Stimulated activated memory B cell treated with anti-CD40 and anti-IgM and Interleukin-4, amounts not matched to agents 10 μg/mL and 1 μg/mL and 100 μg/mL, for 72 hours (primary cell): ENCODE data around the gene MAP2K5.
"Not testable (repeated sequence)": the region's sequence is repeated elsewhere in the genome, so short reads cannot be mapped to it uniquely, and the experiment has no call there.

Experiments
- ATAC-seq: fragments of 150-1000 bp; cut with Tn5 transposase; 2 replicates; pipeline ENCODE4 v1.10.0; 2021
- H3K27ac Mint-ChIP-seq: one replicate; pipeline ENCODE4 v1.8.0; 2022; ENCODE audit warnings: mild to moderate bottlenecking, mixed read lengths
- H3K27me3 Mint-ChIP-seq: one replicate; pipeline ENCODE4 v1.8.0; 2022; ENCODE audit warnings: mixed read lengths
- H3K36me3 Mint-ChIP-seq: one replicate; pipeline ENCODE4 v1.8.0; 2022; ENCODE audit warnings: mixed read lengths
- H3K4me1 Mint-ChIP-seq: one replicate; pipeline ENCODE4 v1.8.0; 2022; ENCODE audit warnings: mixed read lengths
- H3K4me3 Mint-ChIP-seq: one replicate; pipeline ENCODE4 v1.8.0; 2022; ENCODE audit warnings: mild to moderate bottlenecking, moderate library complexity, mixed read lengths
- H3K9me3 Mint-ChIP-seq: one replicate; pipeline ENCODE4 v1.8.0; 2022; ENCODE audit warnings: mixed read lengths

Gene MAP2K5

DNA sequence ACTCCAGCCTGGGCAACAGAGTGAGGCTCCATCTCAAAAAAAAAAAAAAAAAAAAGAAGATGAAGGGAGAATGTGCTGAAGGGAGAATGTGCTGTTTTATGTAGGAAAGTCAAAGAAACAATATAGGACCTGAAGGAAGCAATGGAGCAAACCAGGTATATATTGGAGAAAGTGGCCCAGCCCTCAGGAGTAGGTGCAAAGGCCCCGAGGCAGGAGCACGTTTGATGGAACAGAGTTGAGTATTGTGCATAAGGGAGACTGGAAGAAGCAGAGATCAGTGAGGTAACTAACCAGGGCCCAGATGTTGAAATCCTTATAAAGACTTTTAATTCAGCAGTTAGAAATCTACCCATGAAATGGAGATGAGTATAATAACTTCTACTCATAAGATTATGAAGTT lies 79.6 kb downstream of the MAP2K5 start:
- no peaks in the 10 kb centered on the region for H3K27me3 Mint-ChIP-seq
- H3K9me3 Mint-ChIP-seq = no peaks in the 10 kb centered on the region
- no peak overlapping the region for H3K4me3 Mint-ChIP-seq
- peaks cover 44% of the 10 kb centered on the region for H3K36me3 Mint-ChIP-seq
- H3K4me1 Mint-ChIP-seq = no peaks in the 10 kb centered on the region
- H3K27ac Mint-ChIP-seq = no peak overlapping the region
- no peak for ATAC-seq

- Mint-ChIP-seq H3K4me1 (peaks cover 21% of the 10 kb centered on the region), H3K36me3 (peaks cover 54% of the 10 kb centered on the region), H3K27ac (no peak overlapping the region), H3K4me3 (no peak overlapping the region), H3K27me3 (no peaks in the 10 kb centered on the region), H3K9me3 (peaks cover 2% of the 10 kb centered on the region)
- no peak for ATAC-seq
Observed at GRCh38 chr15:67632261-67632660, 89.8 kb downstream of the MAP2K5 start.

GRCh38 chr15:67635950-67636349 lies 93.4 kb downstream of the MAP2K5 start:
- H3K27me3 Mint-ChIP-seq, H3K9me3 Mint-ChIP-seq, H3K4me3 Mint-ChIP-seq, H3K27ac Mint-ChIP-seq, H3K4me1 Mint-ChIP-seq, ATAC-seq: not testable (repeated sequence)
- peaks cover 72% of the 10 kb centered on the region for H3K36me3 Mint-ChIP-seq

- Mint-ChIP-seq H3K27me3 (no peaks in the 10 kb centered on the region), H3K4me1 (peaks cover 8% of the 10 kb centered on the region), H3K36me3 (peaks cover 69% of the 10 kb centered on the region), H3K4me3 (no peak overlapping the region), H3K9me3 (peaks cover 2% of the 10 kb centered on the region), H3K27ac (no peak overlapping the region)
- no peak for ATAC-seq
Observed at GRCh38 chr15:67639591-67639990, 97.1 kb downstream of the MAP2K5 start.

DNA sequence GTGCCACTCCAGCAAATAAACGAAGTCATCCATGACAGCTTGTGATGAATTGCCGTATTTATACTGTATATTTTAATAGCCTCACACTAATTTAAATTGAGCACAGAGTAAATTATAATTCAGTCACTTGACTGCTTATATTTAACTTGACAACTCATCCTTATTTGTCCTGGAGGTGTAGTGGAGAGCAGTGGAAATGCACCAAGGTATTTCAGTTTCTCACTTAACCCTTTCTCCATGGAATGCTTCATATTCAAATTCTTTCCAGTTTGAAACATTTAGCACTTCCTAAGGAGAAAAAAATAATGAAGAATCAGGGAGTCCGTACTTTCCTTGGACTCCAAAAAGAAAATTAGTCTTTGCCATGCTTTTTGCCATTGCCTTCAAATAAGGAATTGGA lies 99.0 kb downstream of the MAP2K5 start:
- peaks cover 61% of the 10 kb centered on the region for H3K36me3 Mint-ChIP-seq

GRCh38 chr15:67646847-67647246 lies 104.3 kb downstream of the MAP2K5 start:
- H3K36me3 Mint-ChIP-seq = peaks cover 72% of the 10 kb centered on the region
- H3K27me3 Mint-ChIP-seq = no peaks in the 10 kb centered on the region
- no peak overlapping the region for H3K4me3 Mint-ChIP-seq
- no peaks in the 10 kb centered on the region for H3K4me1 Mint-ChIP-seq
- no peak for ATAC-seq
- H3K9me3 Mint-ChIP-seq = peaks cover 3% of the 10 kb centered on the region
- H3K27ac Mint-ChIP-seq = no peak overlapping the region

More for the DNA sequence above, 99.0 kb downstream of the MAP2K5 start:
- H3K4me3 Mint-ChIP-seq = no peak overlapping the region
- H3K4me1 Mint-ChIP-seq = peaks cover 8% of the 10 kb centered on the region
- no peaks in the 10 kb centered on the region for H3K27me3 Mint-ChIP-seq
- no peak for ATAC-seq
- H3K27ac Mint-ChIP-seq = no peak overlapping the region
- H3K9me3 Mint-ChIP-seq = no peaks in the 10 kb centered on the region

- peaks cover 89% of the 10 kb centered on the region for H3K36me3 Mint-ChIP-seq
- no peaks in the 10 kb centered on the region for H3K27me3 Mint-ChIP-seq
- H3K9me3 Mint-ChIP-seq = peaks cover 13% of the 10 kb centered on the region
- no peaks in the 10 kb centered on the region for H3K4me1 Mint-ChIP-seq
- H3K27ac Mint-ChIP-seq = no peak overlapping the region
- no peak for ATAC-seq
- no peak overlapping the region for H3K4me3 Mint-ChIP-seq
Observed at GRCh38 chr15:67652586-67652985, 110.1 kb downstream of the MAP2K5 start.

GRCh38 chr15:67660446-67660845 lies 117.9 kb downstream of the MAP2K5 start:
- peaks cover 66% of the 10 kb centered on the region for H3K36me3 Mint-ChIP-seq
- no peak for ATAC-seq
- no peaks in the 10 kb centered on the region for H3K27me3 Mint-ChIP-seq
- H3K4me1 Mint-ChIP-seq = peaks cover 5% of the 10 kb centered on the region
- H3K27ac Mint-ChIP-seq = no peak overlapping the region
- peaks cover 5% of the 10 kb centered on the region for H3K9me3 Mint-ChIP-seq
- no peak overlapping the region for H3K4me3 Mint-ChIP-seq

- Mint-ChIP-seq H3K27me3 (no peaks in the 10 kb centered on the region), H3K36me3 (peaks cover 64% of the 10 kb centered on the region), H3K4me3 (no peak overlapping the region), H3K27ac (no peak overlapping the region), H3K4me1 (peaks cover 5% of the 10 kb centered on the region), H3K9me3 (no peaks in the 10 kb centered on the region)
- no peak for ATAC-seq
Observed at GRCh38 chr15:67660874-67661606, 118.5 kb downstream of the MAP2K5 start.

GRCh38 chr15:67670647-67671305 lies 128.3 kb downstream of the MAP2K5 start:
- H3K36me3 Mint-ChIP-seq = peaks cover 52% of the 10 kb centered on the region
- no peak overlapping the region for H3K27ac Mint-ChIP-seq
- no peaks in the 10 kb centered on the region for H3K4me1 Mint-ChIP-seq
- no peaks in the 10 kb centered on the region for H3K27me3 Mint-ChIP-seq
- peaks cover 2% of the 10 kb centered on the region for H3K9me3 Mint-ChIP-seq
- no peak overlapping the region for H3K4me3 Mint-ChIP-seq
- no peak for ATAC-seq

DNA sequence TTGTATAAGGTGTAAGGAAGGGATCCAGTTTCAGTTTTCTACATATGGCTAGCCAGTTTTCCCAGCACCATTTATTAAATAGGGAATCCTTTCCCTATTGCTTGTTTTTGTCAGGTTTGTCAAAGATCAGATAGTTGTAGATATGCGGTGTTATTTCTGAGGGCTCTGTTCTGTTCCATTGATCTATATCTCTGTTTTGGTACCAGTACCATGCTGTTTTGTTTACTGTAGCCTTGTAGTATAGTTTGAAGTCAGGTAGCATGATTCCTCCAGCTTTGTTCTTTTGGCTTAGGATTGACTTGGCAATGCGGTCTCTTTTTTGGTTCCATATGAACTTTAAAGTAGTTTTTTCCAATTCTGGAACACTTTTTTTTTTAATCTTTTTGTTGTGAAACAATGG lies 130.3 kb downstream of the MAP2K5 start:
- ATAC-seq, H3K9me3 Mint-ChIP-seq, H3K27me3 Mint-ChIP-seq: not testable (repeated sequence)

GRCh38 chr15:67674983-67675382 lies 132.5 kb downstream of the MAP2K5 start:
- Mint-ChIP-seq H3K4me1 (no peaks in the 10 kb centered on the region), H3K36me3 (peaks cover 58% of the 10 kb centered on the region), H3K4me3 (no peak overlapping the region), H3K27me3 (no peaks in the 10 kb centered on the region), H3K9me3 (peaks cover 2% of the 10 kb centered on the region), H3K27ac (no peak overlapping the region)
- no peak for ATAC-seq

More for the DNA sequence above, 130.3 kb downstream of the MAP2K5 start:
- H3K4me1 Mint-ChIP-seq, H3K4me3 Mint-ChIP-seq, H3K27ac Mint-ChIP-seq: not testable (repeated sequence)
- peaks cover 61% of the 10 kb centered on the region for H3K36me3 Mint-ChIP-seq

DNA sequence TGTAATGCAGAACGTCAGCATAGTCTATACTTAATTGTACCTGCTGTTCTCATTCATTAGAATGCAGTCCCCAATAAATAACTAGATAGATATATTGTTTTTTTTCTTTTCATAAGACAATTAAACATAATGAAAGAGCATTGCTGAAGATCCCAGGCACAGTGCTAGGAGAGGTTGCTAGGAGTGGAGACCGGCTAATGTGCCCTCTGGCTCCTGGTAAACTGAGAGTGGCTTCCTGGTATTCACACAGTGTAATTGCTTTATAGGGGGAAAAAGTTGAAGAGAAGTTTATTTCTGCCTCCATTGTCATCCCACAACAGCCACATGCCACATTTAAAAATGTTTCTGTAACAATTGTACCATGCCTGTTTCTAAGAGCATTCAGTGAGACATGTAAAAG lies 135.6 kb downstream of the MAP2K5 start:
- Mint-ChIP-seq H3K4me3 (no peak overlapping the region), H3K4me1 (no peaks in the 10 kb centered on the region), H3K9me3 (peaks cover under 1% of the 10 kb centered on the region), H3K27ac (no peak overlapping the region), H3K27me3 (no peaks in the 10 kb centered on the region), H3K36me3 (peaks cover 56% of the 10 kb centered on the region)
- ATAC-seq = no peak

DNA sequence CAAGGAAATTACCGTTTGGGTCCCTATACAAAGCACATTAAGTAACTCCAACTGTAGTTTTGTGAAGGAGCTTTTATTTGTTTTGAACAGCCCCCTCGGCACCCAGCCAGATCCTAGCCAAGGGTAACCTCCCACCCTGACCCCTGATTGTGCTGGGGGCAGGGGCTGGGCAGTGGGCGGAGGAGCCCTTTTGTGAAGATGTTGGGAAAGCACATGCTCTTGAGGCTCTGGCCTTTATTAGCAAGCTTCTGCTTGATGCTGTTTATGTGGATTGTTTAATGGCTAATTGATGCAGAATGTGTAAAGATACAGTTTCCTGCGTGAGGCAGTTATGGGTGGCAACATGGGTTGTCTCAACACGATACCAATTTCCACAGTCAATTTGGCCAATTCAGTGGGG lies 136.5 kb downstream of the MAP2K5 start:
- ATAC-seq = no peak
- Mint-ChIP-seq H3K27ac (no peak overlapping the region), H3K36me3 (peaks cover 56% of the 10 kb centered on the region), H3K4me3 (no peak overlapping the region), H3K4me1 (no peaks in the 10 kb centered on the region), H3K9me3 (peaks cover 3% of the 10 kb centered on the region), H3K27me3 (no peaks in the 10 kb centered on the region)

GRCh38 chr15:67680641-67681040 lies 138.1 kb downstream of the MAP2K5 start:
- peaks cover 54% of the 10 kb centered on the region for H3K36me3 Mint-ChIP-seq
- no peak for ATAC-seq
- no peak overlapping the region for H3K27ac Mint-ChIP-seq
- H3K9me3 Mint-ChIP-seq = peaks cover 8% of the 10 kb centered on the region
- no peak overlapping the region for H3K4me3 Mint-ChIP-seq
- no peaks in the 10 kb centered on the region for H3K27me3 Mint-ChIP-seq
- no peaks in the 10 kb centered on the region for H3K4me1 Mint-ChIP-seq

DNA sequence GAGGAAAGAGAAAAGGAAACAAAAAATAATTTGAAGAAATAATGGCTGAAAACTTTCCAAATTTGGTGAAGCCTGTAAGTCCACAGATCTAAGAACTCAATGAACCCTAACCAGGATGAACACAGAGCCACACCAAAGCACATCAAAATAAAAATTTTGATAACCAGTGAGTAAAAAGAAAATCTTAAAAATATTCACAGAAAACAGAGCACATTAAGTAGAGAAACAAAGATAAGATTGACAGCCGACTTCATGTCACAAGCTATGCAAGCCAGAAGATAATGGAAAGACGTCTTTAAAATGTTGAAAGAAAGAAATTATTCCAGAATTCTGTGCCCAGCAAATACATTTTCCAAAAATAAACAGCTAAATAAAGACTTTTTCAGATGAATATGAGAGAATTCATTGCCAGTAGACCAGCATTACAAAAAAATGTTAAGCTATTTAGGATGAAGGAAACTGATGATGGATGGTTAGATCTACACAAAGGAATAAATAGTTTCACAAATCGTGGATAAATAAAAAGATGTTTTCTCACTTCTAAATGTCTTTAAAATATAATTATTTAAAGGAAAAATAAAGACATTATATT lies 142.6 kb downstream of the MAP2K5 start:
- H3K4me3 Mint-ChIP-seq = no peak overlapping the region
- ATAC-seq = no peak
- no peak overlapping the region for H3K27ac Mint-ChIP-seq
- peaks cover 41% of the 10 kb centered on the region for H3K36me3 Mint-ChIP-seq
- H3K4me1 Mint-ChIP-seq = no peaks in the 10 kb centered on the region
- no peaks in the 10 kb centered on the region for H3K27me3 Mint-ChIP-seq
- peaks cover 12% of the 10 kb centered on the region for H3K9me3 Mint-ChIP-seq
